ENCODE data around the gene PDHX.
"Not testable (repeated sequence)": the region's sequence is repeated elsewhere in the genome, so short reads cannot be mapped to it uniquely, and the experiment has no call there.

Gene PDHX

DNA sequence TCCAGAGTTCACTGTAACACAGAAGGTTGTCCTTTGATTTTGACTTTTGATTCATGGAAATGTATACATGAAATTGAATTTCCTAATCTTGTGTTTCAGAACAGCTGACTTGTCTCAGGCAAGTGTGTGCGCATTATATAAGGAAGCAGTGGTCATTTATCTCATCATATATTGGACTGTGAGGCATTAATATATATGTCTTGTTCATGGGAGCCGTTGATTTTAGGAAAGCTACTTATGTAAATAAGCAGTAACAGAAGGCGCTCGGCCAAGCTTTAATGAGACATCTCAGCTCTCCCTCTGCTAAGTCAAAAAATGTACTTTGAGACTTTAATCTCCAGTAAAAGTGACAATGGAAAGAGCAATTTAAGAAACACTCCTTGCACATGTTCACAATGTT is 100.5 kb downstream of the PDHX start:
- TF ChIP-seq POLR2A (IDR thresholded peaks at IDR 0.05; ENCODE audit: low read length) (no peak), GATA1 (IDR thresholded peaks at IDR 0.05; ENCODE audit: low read depth, low read length) (no peak)
- no peak for DNase-seq

DNA sequence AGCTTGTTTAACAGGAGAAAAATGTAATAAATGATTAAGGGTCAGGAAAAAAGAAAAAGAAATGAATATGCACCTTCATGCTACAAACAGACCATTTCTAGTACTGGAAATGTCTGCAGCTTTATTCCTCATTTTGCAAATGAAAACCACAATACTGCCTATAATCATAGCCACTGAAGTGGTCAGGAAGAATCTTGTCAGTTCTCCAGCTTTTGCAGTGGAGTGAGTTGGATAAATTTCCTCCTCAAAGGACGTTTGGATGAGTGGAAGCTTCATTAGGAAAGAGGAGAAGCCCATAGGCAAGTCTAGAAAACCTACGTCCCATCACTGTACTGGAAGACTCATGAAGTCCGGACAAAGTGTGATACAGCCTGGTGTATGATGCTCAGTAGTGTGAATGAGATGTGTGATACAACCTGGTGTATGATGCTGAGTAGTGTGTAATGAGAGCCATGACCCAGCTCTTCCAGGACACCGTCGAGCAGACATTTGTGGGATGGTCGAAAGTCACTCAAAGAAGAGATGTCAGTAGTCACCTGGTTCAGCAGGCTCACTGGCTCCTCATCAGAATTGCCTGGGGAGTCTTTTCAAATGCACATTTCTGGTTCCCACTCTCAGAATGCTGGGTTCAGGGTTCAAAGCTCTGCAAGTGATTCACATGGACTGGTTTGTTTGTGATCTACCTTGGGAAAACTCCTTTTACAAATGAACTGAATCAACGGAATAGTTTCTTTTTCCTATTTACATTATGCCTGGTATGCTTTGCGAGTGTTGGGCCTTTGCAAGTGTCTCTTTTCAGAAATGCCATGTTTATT is 101.3 kb downstream of the PDHX start:
- TF ChIP-seq GATA1 (IDR thresholded peaks at IDR 0.05; ENCODE audit: low read depth, low read length) (no peak), POLR2A (IDR thresholded peaks at IDR 0.05; ENCODE audit: low read length) (no peak)

DNA sequence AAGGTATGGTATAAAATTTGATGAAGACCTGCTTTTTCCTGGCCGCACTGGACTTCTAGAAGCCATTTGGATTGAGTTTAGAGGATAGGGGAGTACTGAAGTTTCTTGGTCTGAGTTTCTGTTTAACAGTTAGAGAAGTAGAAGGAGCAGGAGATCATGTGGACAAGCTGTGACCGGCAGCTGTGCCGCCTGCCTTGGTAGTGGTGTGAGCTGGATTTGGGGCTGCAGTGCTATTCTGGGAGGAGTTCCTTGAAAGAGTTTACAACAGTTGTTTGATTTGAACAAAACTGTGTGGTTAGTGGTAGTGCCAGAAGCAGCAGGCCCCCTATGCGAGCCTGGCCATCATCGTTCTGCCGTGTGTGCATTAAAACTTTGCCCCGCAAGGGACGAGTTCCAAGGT is 105.2 kb downstream of the PDHX start:
- TF ChIP-seq POLR2A (IDR thresholded peaks at IDR 0.05; ENCODE audit: low read length) (no peak), GATA1 (IDR thresholded peaks at IDR 0.05; ENCODE audit: low read depth, low read length) (no peak)
- DNase-seq = no peak

More for the DNA sequence above, 101.3 kb downstream of the PDHX start:
- no peak for DNase-seq

DNA sequence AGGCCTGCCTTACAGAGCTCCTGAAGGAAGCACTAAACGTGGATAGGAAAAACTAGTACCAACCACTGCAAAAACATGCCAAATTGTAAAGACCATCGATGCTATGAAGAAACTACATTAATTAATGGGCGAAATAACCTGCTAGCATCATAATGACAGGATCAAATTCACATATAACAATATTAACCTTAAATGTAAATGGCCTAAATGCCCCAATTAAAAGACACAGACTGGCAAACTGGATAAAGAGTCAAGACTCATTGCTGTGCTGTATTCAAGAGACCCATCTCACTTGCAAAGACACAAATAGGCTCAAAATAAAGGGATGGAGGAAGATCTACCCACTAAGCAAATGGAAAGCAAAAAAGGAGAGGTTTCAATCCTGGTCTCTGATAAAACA is 107.5 kb downstream of the PDHX start:
- DNase-seq = not testable (repeated sequence)

DNA sequence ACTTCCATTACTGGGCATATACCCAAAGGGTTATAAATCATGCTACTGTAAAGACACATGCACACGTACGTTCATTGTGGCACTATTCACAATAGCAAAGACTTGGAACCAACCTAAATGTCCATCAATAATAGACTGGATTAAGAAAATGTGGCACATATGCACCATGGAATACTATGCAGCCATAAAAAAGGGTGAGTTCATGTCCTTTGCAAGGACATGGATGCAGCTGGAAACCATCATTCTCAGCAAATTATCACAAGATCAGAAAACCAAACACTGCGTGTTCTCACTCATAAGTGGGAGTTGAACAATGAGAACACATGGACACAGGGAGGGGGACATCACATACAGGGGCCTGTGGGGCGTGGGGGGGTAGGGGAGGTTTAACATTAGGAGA is 111.6 kb downstream of the PDHX start:
- DNase-seq = not testable (repeated sequence)

DNA sequence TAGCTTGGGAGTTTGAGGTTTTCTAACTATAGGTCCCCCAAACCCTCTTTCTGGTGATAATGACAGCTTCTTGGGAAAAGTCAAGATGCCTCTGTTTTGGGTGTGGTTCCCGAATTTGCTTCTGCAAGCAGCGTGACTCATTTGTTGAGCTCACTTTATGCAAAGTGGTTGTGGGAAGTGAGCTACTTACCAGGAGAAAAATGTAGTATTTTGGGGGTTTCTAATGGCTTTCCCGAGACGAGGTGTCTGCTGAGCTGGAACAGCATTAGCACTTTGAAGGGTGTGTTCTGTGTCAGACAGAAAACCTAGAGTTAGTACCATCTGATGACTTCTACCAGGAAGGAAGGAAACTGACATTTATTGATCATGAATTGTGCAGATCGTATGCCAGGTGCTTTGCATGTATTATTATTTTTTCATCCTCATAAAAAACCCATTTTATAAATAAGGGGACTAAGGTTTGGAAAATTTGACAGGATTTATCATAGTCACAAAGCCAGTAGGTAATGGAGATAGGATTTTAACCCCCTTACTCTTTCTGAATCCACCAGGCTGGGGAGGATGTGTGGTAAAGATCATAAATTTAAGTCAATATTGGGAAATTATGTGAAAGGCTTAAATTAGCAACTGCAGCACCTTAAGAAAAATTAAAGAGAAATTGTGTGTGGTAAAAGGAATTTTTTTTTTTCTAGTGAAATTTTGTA is 113.7 kb downstream of the PDHX start:
- no peak for TF ChIP-seq POLR2A (IDR thresholded peaks at IDR 0.05; ENCODE audit: low read length)
- peak; percentile 48 to 78 for DNase-seq

DNA sequence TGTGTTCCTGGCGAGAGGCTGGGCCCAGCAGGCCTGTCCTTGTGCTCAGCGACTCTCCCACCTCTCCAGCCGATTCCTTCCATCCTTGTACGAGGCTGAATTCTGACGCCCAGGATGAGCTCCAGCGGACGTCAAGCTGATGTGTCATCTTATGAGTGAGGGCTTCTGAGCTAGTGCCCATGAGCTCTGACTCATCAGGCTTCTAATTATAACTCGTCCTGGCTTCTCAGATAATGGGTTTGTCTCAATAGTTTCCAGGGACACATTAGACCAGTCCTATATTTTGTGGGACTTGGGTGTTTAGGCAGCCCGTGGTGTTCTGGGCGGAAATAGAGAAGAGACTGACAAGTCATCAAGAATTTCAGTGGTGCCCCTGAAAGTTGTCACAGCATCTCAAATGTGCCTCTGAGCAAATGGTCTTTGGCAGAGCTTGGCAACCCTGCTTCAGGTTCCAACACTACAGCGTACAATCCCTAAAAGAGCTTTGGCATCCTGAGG is 114.3 kb downstream of the PDHX start:
- no peak for TF ChIP-seq POLR2A (IDR thresholded peaks at IDR 0.05; ENCODE audit: low read length)
- TF ChIP-seq GATA1 (IDR thresholded peaks at IDR 0.05; ENCODE audit: low read depth, low read length) = no peak
- DNase-seq = peak; percentile 55 to 86

DNA sequence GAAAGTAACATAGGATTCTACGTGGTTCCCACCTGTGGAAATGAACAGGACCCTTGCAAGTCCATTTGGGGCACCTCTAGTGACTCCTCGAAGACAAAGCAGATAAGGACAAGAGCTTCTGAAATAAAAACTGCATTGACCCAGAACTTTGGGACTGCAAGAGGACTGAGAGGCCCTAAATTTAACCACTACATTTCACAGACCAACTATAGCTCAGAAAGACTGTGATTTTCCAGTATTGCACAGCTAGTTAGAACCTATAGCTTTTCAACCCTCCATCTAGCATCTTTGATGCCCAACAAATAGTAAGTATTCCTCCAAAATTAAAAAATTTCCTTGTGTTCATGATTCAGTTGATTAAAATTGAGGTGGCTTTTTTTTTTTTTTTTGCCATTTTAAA is 114.9 kb downstream of the PDHX start:
- DNase-seq = peak in 1 of 2 experiments; percentile 41
- TF ChIP-seq POLR2A (IDR thresholded peaks at IDR 0.05; ENCODE audit: low read length) (no peak), GATA1 (IDR thresholded peaks at IDR 0.05; ENCODE audit: low read depth, low read length) (no peak)

DNA sequence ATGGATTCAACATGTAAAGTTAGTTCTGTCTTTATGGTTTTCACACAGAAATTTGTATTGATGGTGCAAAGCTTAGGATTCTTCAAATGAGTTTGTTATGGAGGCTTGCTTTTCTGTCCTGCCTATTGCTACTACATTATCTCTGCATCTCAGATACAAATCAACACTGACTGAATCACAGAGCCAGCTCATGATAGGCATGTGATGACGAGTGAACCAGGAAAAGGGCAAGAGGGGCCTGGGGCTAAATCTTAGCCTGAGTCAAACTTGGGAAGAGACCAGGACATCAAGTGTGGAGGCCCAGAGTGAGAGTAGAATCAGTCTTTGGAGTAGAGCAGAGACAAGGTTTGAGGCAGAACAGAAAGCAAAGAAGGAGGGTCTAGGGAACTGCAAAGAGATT is 115.4 kb downstream of the PDHX start:
- TF ChIP-seq POLR2A (IDR thresholded peaks at IDR 0.05; ENCODE audit: low read length) = no peak
- no peak for TF ChIP-seq GATA1 (IDR thresholded peaks at IDR 0.05; ENCODE audit: low read depth, low read length)
- peak in 1 of 2 experiments; percentile 21 for DNase-seq

DNA sequence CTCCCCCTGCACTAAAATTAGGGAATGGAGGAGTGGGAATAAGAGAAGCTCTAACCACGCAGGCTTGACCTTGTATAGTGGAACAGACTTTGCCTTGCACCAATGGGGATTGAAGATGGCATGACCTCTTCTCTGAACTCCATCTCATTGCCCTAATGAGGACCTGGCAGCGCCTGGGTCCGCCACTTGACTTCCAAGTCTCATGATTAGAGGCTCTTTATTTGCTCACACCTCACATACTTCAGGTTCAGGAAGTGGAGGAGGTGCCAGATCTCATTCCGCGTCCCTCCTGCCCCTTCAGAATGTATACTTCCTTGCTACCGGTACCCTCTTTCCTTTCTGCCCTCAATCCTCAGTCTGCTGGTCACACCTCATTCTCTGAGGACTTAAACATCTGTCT is 116.6 kb downstream of the PDHX start:
- no peak for DNase-seq
- no peak for TF ChIP-seq GATA1 (IDR thresholded peaks at IDR 0.05; ENCODE audit: low read depth, low read length)
- no peak for TF ChIP-seq POLR2A (IDR thresholded peaks at IDR 0.05; ENCODE audit: low read length)

DNA sequence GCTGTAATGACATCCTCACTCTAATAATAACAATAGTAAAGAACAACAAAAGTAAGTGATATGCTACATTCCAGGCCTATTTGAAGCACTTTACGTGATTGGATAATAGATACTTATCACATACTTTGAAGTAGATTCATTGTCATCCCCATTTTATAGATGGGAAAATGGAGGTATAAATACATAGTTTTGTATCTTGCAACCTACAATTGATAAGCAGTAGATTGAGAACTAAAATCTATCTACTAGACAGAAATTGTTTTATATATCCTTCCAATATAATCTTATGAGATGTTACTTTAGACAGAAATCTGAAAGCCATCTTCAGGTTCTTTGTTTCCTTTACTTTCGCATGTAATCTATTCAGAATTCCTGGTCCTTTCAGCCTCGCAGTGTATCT is 118.0 kb downstream of the PDHX start:
- no peak for DNase-seq
- no peak for TF ChIP-seq POLR2A (IDR thresholded peaks at IDR 0.05; ENCODE audit: low read length)
- TF ChIP-seq GATA1 (IDR thresholded peaks at IDR 0.05; ENCODE audit: low read depth, low read length) = no peak

DNA sequence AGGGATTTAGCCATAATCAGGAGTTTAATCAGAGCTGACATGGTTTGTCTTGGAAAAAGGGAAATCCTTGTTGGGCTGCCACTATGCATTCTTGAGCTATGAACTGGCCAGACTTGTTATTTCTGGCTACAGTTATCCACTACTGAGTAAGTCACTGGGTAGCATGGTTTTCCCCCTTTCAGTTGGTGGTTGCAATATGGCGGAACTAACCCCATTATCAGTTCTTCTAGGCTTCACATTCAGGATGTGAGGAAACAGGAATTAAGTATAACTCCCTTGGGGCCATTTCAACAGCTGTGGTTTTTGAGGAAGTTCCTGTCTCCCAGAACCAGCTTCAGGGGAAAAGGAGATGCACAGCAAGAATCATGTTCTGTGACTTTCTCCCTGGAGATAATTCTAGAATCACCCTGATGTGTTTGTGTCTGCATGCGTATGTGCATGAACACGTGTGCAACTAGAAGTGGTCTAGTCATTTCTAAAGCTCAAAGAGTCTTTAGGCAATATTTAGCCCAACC is 119.5 kb downstream of the PDHX start:
- no peak for DNase-seq
- no peak for TF ChIP-seq GATA1 (IDR thresholded peaks at IDR 0.05; ENCODE audit: low read depth, low read length)
- no peak for TF ChIP-seq POLR2A (IDR thresholded peaks at IDR 0.05; ENCODE audit: low read length)

DNA sequence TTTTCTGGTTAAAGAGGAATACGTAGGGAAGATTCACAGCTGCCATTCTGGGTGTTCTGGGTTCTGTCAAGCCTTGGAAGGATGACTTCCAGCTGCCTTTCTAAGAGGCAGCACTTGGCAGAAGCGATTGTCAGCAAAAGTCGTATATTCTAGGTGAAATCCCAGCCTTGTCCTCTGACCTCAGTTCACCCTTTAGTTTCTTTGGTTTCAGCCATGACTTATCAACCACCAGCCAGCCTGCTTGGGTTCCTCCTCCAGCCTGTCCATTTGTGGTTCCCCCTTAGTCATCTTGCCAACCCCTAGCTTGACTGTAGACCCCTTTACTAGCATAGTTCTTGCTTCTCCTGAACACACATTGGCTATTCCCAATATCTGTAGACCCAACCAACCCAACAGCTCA is 120.2 kb downstream of the PDHX start:
- TF ChIP-seq POLR2A (IDR thresholded peaks at IDR 0.05; ENCODE audit: low read length) = no peak
- no peak for TF ChIP-seq GATA1 (IDR thresholded peaks at IDR 0.05; ENCODE audit: low read depth, low read length)
- DNase-seq = no peak

DNA sequence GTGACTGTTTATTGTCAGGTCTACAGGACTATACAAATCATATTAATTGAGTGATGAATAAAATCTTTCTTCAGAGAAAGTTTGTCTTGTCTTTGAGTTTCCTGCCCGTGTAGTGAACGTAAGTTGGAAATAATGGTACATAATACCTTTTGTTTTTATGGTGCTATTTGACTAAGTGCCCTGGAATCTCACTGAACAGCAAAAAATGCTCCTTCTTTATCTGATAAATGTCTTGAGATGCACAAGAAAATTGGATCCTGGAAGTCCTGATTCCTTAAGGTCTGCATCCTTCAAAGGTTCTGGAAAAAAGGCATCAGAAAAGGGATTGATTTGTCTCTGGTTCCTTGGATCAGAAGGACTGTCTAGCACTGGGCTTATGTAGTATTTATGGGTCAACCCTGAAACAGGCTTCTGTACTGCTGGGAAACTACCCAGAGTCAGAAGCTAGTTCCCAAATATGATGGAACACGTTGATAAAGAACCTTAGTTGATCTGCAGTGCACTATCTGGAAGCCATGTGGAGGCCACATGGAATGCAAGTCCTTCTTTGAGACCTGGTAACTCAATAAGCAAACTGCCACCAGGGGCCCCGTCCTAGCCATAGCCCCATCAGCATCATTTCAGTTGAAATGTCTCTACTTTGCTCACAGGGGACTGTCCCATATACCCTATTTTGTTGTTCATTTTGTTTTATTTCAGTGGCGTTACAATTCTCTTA is 122.0 kb downstream of the PDHX start:
- TF ChIP-seq POLR2A (IDR thresholded peaks at IDR 0.05; ENCODE audit: low read length) = no peak
- no peak for TF ChIP-seq GATA1 (IDR thresholded peaks at IDR 0.05; ENCODE audit: low read depth, low read length)
- peak in 1 of 2 experiments; percentile 16 for DNase-seq
